Activated CD4-positive, alpha-beta T cell treated with anti-CD3 and anti-CD28 coated beads for 48 hours (primary cell): ENCODE measurements around the gene NCK2.
A peak's percentile ranks its signal among the peaks of the same experiment; 100 is the strongest.

Source experiments
- DNase-seq: peaks from one replicate; pipeline ENCODE4 v3.0.0-alpha.2; 2020

NCK2 gene

DNA sequence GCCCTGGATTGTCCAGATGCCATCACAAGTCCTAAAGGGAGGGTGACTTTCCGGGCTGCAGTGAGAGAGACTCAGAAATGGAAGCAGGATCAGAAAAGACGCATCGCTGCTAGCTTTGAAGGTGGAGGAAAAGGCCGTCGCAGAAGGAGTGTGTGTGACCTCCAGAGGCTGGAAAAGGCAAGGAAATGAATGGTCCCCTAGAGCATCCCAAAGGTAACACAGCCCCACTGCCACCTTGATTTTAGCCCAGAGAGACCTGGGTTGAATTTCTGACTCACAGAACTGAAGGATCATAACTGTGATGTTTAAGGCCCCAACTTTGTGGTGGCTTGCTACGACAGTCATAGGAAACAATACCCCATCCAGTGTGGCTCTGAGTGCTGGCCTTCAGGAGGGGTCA, 8.6 kb upstream of the NCK2 start:
- DNase-seq, result no peak

DNA sequence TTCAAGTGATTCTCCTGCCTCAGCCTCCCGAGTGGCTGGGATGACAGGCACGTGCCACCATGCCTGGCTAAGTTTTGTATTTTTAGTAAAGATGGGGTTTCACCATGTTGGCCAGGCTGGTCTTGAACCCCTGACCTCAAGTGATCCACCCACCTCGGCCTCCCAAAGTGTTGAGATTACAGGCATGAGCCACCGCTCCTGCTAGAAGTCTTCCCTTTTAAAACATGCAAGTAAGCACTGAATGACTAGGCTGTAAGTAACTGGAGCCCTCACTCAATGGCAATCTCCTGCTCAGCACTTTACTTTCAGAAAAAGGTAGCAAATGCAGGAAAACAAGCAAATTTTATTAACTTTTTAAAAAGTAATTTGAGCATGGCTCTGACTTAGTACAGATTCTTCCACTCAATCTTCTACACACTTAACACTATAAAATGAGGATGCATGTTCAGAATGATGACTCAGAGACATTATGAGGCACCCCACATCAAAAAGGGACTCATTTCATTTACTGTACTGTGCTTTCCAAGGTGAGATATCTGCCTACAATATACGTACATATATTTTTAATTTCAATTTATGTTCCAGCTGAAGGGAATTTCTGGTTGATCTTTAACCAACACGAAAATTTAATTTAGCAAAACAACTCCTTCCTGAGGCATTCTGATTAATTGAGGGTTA, 6.6 kb upstream of the NCK2 start:
- no peak for DNase-seq

DNA sequence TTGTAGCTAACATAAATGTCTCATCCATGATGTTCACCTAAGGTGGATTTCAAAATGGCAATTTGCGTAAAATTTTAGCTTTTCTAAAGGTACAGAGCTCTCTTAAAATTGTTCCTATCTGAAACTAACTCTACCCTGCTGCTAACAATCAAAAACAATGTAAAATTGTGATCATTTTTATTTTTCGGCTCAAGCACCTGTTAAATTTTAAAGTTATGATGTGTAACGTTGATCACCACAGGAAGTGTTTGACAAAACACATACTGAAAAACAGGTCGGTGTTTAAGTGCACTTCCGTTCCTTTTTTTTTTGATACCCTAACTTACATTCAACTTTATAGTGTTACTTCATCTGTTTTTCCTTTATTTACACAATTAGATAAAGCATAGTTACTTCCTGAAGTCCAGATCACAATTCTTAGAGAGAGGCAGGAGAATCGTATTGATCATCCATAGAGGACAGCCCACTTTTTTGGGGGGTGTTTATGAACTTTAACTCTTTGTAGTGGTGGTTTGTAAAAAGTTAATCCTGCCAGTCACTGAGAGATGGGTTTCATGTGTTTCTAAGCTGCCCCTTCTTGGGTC, 6.0 kb upstream of the NCK2 start:
- DNase-seq, result no peak

DNA sequence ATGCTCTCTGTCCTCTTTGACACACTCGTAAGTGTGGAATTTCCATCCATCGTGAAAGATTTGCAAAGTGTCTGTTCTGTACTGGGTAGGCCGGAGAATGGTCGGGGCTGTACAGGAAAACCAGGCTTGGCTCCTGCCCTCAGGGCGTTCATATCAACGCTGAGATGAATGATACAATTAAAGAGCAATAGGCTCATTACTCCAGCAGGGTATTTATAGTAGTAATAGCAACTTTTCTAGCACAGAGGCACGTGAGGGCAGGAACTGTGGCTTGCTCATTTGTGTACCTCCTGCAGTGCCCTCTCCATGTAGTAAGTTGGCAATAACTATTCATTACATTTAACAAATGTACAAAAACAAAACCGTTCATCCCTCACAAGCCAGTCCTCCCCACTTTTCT, 5.3 kb upstream of the NCK2 start:
- DNase-seq, result no peak

DNA sequence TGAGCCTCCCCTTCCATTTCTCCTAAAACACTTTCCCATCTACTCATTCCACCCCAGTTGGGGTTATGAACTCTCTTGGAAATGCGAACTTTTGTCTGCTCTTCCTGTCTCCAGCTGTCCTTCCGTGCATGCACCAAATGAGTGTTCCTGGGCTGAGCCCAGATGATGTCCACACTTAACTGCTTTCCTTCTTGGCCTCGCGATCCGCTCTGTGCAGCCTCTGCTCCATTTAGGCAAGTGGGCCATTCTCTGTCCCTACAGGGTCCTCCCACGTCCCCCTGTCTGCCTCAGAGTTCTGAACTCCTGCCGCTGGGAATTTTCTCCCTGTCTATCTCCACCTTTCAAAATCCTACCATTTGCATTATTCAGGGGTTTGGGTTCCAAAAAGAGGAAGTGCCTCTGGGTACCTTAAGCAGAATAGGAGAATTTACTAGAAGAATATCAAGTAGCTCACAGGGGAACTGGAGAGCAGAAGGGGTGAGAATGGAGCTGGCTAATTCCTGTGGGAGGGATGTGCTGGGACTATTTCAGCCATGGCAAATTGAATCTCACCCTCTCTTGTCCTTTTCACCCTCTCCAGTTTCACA, 4.7 kb upstream of the NCK2 start:
- no peak for DNase-seq

DNA sequence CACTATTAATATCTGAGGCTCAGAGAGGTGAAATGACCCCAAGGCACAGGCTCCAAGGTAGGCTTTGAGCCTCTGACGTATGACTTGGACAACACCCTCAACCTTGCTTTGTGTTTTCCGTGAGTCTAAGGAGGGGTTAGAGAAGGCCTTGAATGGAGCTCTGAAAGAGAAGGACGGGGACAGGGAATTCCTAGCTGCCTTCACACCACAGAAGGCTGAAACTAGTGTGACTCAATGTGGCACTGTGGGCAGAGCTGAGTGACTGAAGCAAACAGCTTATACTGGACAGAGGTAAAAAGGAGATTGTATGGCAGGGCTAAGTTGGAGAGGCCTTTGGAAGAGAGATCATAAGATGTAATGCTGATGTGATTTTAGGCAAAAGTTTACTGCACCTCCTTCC, 3.5 kb upstream of the NCK2 start:
- no peak for DNase-seq

DNA sequence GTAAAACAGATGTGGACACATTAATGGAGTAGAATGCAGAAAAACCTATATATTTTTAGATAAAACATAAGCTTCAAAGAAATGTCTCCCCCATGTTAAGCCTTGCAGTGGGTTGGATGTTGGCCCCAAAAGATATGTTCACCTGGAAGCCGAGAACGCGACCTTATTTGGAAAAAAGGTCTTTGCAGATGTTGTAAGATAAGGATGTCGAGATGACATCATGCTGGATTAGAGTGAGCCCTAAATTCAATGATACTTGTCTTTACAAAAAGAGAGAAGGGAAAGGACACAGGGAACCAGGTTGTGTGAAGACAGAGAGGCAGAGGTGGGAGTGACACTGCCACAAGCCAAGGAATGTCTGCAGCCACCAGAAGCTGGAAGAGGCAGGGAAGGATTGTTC, 3.1 kb upstream of the NCK2 start:
- DNase-seq, result no peak

DNA sequence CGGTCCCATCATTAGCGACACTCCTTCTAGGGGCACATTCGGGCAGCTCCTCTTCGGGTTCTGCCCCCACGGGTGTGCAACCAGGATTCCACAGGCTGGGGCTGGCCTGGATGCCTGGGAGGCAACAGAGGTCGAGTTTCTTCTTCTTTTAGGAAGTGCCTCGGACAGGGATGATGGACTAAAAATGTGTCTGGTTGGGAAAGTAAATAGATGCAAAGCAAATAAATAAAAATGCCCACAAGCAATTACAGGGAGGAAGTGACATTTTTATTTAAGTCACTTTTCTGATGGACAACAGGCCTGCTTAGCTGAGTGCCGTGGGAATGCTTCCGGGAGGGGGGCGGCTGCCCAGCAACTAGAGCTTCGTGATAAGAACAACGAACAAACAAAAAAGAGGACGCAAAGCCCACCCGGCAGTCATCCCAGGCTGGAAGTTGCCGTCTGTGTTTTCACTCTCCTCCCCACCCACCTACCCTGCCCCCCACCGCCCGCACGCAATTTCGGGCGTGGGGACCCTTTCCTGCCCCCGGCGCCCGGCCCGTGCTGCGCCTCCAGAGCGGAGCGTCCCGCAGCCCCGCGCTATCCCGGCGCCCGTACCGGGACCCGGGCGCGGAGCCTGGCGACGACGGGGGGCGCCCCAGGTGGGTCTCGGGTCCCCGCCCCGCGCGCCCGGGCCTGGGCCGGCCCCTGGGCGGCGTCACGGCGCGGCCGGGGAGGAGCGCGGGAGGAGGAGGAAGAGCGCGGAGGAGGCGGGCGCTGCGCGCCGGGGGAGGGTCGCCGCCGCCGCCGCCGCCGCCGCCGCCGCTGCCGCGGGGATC, 412 bp upstream of the NCK2 start:
- DNase-seq, result peak; percentile 71

DNA sequence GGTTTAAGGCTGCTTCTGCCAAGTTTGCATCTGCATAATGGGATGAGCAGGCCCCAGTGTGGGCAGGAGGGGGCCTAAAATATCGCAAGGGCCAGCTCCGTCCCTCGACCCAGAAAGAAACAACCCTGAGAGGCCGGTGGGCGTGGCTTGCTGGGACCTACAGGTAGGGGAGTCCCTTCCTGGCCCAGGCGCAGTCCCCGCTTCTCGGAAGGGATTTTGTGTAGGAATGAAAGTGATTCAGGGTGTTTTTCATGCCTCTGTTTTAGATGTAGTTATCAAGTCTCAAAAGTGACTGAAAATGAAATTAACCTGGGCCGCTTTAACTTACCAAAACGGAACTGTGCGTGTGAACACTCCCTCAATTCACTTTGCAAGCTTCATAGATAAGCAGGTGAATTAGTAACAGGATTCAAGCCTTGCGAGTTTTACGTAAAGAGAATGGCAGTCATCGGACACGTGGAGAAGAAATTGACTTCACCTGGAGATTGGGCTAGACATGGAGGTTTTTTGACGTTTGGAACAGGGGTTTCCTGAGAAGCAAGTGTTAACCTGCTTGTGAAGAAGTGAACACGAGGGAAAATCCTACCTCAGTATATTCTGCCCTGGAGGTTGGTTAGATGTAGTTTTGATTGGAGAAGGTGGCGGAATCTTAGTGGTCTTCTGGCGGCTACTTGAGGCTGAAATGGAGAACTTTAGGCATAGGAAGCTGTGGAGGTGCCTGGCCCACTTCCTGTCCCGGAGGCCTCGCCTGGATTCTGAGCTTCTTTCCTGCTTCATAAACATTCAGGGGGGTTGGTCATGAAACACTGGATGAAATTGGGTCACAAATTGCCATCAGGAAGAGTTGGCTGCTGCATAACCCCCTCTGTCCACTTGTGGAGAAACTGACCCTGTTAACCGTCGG, 1.7 kb downstream of the NCK2 start:
- DNase-seq, result peak; percentile 97

DNA sequence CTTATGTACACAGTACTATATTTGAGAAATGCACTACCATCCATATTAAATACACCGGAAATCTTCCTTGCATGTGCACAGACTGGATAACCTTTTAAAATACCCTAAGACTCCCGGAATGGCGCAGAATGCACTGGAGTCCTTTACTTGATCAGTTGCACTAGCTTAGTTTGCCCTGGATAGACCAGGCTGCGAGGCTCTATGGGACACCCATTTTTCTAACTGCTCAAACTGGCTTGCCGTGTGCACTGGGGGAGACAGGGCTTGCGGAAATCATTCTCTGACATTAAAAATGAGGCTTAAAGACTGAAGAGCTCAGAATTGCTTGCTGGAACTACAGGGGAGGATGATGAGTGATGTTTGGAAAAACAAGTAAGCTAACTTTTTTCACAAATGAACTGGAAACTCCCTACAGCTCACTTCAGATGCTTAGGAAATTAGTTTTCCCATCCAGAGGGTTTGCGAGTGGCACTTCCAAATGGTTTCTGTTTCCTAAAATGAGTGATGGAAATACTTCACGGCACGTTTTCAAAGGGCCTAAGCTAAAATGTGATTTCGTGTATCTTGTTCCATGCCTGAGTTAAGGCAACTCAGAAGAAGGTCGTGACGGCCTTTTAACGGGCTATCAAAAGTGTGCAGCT, 2.7 kb downstream of the NCK2 start:
- no peak for DNase-seq

DNA sequence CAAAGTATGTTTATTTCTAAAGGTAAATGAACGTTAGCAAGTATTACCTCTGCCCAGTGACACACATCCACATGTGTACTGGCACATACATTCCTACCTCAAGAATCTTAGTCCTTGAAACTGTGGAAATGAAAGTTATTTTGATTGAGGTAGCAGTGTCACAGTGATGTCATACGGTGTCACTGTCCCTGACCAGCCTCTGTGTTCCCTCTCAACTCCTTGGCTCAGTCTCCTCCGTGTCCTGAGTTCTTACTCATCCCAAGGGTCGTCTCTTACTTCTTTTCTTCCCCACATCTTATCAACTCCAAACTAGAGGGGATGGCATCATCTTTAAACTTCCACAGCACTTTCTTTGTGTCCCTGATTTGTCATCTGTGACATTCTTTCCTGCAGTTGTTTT, 3.3 kb downstream of the NCK2 start:
- DNase-seq, result peak; percentile 51

DNA sequence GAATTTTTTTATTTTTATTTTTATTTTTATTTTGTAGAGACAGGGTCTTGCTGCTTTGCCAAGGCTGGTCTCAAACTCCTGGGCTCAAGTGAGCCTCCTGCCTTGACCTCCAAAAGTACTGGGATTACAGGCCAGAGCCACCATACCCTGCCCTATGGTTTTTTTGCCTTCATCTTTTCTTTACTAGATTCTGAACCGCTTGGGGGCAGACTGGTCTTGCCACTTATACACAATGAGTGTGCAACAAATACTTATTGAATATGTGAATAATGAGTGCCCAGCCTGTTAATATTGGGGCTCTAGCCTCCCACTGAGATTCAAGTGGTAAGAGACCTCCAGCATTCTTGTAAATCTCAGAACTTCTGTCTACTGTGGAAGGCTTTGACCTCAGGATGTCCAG, 3.9 kb downstream of the NCK2 start:
- no peak for DNase-seq

DNA sequence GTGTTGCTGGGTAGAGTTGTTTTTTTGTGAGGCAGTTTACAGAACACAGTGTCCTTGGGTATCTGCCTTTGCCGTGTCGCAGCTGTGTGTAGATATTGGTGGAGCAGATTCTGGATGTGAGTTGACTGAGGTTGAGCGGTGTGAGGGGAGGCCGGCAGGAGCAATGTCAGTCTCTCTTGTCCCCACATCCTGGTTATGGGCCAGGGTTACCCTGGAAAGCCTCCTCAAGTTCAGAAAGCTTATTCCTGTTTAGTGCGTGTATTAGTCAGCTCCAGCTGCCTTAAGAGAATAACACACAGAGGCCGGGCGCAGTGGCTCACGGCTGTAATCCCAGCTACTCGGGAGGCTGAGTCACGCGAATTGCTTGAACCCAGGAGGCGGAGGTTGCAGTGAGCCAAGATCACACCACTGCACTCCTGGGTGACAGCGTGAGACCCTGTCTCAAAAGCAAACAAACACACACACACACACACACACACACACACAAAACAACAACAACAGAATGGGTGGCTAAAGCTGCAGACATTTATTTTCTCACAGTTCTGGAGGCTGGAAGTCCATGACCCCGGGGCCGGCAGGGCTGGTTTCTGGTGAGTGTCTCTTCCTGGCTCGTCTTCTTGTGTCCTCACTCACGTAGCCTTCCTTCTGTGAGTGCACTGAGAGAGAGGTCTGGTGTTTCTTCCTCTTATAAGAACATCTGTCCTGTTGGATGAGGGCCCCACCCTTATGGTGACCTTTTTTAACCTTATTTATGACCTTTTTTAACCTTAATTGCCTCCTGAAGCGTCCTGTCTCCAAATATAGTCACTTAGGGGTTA, 5.1 kb downstream of the NCK2 start:
- DNase-seq, result peak; percentile 75

DNA sequence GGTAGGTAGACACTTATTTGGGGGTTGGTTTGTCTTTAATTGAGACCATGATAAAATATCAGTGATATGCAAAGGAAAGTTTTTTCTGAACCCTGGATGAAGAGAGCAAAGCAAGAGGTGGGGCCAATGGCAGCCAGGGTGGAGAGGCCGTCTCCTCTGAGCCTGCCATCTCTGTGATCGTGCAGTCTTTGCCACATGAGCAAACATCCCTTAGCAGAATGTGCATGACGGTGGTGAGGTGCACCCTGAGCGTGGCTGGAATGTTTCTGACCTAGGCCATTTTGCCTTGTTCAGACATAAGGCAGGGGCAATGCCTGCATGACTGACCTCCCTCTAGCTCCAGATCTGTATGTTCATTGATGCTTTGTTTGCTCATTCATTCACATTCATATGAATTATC, 6.0 kb downstream of the NCK2 start:
- no peak for DNase-seq

DNA sequence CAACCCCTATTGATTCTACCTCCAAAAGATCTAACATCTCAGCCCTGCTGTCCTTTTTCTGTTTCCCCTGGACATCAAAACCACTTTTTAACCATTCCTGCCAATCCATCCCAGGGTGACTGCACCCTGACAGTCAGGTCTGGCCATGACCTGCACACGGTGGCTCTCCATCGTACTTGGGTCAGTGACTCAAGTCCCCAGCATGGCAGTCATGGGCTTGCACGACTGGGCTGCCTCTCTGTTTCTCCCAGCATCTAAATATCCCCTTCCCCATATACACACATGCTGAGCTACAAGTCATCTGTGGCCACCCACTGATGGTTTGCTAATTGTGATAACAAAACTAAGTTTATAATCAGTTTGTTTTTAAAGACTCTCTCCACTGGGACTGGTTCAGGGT, 6.6 kb downstream of the NCK2 start:
- no peak for DNase-seq

DNA sequence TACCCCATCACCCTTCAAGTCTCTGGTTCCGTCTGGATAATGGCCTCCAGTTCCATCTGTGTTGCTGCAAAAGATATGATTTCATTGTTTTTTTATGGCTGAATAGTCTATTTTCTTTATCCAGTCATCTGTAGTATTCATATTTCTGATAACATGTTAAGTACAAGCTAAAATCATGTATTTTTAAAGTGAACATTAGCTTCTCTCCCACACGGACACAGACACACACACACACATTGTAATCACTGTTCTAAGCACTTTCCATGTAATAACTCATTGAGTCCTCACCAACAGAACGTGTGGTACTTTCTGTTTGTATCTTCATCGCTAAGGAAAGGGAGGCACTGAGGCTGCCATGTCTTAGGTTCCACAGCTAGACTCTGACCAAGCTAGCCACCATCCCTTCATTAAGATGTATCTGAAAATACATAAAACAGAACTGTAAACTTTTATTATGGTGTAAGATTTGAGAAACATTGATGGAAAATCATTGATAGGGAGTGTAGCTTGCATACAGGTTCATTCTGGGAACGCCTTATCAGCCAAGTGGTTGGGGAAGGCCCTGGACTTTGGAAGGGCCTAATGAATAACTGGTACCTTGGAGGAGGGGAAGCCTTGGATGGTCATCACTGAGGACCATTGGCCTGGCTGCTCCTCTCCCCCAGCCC, 8.1 kb downstream of the NCK2 start:
- no peak for DNase-seq

DNA sequence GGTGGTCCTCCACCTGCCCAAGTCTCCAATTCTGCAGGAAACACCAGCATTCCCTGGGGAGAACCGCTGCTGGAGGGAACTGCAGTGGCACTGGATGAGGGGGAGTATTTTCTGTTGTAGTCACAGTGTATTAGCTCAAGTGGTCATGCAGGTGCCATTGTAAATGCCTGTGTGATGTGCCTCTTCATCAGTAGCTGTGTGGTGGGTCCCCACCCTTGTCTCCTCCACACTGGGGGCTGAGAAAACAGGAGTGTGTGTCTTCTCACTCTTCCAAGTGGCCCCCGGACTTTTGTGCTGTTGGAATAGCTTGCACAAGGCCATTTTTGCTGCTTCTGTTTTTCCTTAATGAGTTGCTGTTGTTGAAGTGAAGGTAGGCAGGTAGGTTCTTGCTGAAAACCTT, 8.7 kb downstream of the NCK2 start:
- DNase-seq, result no peak

DNA sequence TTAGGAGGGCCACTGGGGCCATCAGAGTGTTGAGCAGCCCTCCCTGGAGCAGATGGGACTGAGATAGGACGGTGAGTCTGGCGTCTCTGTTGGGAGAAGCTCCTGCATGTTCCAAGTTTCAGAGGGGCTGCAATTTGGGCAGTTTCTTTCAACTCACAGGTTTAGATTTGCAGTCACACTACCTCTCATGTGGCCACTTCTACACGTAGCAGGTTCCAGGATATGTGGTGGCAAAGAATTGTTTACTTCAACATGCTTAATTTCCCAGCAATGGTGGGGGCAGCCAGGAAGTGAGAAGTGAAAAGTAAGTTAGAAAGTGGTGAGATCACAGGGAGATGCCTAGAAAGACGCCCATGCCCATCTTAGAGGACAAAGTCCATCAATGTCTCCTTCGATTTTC, 9.3 kb downstream of the NCK2 start:
- DNase-seq, result peak; percentile 69

DNA sequence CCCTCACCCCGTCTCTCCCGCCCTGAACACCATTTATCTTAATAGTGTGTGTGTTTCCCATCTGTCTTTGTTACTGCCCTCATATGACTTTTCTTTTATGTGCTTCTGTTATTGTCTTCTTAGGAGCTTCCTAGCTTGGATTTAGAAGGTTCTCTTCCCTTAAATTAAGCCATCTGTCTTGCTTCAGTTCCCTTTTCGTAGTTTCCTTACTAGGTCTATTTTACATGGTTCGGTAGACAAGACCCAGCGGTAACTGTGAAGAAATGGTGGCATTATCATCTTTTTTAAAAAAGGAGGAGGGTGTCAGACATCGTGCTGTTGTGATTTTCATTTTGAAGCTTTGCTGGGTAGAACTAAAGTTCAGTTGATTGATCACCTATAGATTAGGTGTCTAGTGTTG, 10.3 kb downstream of the NCK2 start:
- DNase-seq, result no peak

DNA sequence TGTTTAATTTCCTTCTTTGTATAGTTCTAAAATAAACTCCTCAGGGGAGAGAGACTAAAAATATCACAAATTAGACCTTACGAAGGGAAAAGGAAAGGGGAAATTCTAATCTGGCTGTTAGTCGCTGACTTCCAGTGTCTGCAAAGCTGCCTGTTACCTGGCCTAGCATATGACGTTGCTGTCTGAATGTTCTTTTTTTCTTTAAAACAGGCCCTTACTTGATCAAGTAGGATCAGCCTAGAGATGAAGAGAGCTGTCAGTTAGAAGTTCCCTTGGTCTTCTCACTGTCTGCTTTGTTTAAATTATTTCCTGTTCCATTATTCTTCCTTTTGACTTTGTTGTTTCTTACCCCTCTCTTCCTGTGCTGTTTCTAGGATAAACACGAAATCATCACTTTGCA, 11.2 kb downstream of the NCK2 start:
- DNase-seq, result no peak

DNA sequence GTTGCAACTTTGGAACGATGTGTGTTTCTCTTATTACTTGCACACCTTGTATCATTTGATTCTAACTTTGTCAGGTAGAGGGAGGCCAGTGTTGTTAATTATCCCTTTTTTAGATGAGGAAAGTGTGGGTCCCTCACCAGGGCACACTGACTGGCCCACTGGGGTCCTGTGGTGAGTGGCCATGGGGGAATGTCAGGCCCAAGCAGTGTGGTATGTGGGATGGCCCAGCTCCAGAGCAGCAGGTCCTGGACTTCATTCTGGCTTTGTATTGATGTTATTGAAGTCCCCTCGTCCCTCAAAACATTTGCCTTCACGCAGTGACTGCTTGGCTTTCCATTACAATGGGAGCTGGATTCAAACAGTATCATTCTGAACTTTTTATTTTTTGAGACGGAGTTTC, 11.7 kb downstream of the NCK2 start:
- DNase-seq, result no peak
